Measurements from ENCODE around the gene FAM89A.
"Not testable (repeated sequence)": the region's sequence is repeated elsewhere in the genome, so short reads cannot be mapped to it uniquely, and the experiment has no call there.

Gene FAM89A

DNA sequence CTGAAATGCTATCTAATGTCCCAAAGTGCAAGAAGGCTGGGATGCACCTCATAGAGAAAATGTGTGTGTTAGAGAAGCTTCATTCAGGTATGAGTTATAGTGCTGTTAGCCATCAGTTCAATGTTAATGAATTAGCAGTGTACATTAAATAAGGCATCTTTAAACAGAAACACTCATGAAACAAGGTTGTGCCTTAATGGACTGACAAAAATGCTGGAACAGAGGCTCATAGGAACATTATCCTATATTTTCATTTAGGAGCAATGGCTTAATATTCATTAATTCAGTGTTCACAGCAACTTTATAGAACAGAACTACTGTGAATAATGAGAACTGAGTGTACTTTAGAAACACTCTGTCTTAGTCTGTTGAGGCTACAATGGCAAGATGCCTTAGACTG is 15.2 kb upstream of the FAM89A start:
- no peak for FAIRE-seq

DNA sequence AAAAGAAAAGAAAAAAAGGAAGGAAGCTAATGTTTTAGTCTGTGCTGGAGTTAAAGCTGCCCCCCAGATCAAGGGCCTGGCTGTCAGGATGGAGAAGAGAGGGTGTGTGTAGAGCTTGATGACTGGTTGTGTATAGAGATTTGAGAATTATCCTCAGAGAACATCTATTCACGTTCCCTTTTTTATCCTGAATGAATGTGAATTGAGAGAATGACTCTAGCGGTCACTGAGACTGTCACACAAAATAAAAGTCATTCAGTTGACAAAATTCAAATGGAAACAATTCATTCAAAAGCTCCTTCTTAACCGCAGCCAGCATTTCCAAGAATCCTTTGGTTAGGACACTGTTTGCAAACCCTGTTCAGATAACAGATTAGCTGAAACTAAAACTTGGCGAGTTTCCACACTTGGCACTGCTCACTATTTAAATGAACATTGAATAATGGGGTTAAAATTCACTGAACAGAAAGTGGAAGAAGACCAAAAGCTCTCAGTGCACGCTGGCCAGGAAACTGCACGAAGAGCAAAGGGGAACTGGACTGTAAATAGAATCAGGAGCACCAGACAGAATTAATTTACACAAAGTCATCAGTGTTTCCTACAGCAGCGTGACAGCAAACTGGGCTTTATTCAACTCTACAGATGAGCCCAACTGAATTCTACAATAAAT is 13.6 kb upstream of the FAM89A start:
- peak; percentile 99 for FAIRE-seq

DNA sequence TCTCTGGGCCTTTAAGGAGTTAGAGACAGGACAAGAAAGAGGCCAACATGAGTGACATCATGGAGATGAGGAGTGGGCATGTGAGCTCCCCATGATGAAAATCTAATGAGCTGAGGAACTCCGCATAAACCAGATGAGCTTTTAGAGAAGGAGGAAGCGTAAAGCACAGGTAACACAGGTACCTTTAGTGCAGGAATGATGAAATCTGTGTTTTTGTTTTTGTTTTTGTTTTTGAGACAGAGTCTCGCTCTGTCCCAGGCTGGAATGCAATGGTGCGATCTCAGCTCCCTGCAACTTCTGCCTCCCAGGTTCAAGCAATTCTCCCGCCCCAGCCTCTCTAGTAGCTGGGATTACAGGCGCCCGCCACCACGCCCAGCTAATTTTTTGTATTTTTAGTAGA is 12.7 kb upstream of the FAM89A start:
- no peak for FAIRE-seq

DNA sequence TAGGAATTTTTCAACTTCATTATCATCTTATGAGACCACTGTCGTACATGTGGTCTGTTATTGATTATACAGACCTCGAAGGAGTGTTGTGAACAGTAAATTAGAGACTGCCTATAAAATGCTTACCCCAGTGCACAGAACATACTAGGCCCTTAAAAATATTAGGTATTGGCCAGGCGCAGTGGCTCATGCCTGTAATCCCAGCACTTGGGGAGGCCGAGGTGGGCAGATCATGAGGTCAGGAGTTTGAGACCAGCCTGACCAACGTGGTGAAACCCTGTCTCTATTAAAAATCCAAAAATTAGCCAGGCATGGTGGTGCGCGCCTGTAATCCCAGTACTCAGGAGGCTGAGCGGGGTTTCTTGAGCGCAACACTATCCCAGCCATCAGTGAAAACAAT is 10.9 kb upstream of the FAM89A start:
- FAIRE-seq: not testable (repeated sequence)

DNA sequence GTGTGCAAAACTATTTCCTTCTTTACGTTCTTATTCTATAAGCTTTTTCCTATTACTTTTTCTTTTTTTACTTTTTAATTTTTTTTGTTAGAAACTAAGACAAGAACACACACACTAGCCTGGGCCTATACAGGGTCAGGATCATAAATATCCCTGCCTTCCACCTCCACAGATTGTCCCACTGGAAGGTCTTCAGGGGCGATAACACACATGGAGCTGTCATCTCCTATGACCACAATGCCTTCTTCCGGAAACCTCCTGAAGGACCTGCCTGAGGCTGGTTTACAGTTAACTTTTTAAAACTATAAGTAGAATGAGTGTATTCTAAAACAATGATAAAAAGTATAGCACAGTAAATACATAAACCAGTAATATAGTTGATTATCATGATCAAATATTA is 10.3 kb upstream of the FAM89A start:
- FAIRE-seq: no peak

DNA sequence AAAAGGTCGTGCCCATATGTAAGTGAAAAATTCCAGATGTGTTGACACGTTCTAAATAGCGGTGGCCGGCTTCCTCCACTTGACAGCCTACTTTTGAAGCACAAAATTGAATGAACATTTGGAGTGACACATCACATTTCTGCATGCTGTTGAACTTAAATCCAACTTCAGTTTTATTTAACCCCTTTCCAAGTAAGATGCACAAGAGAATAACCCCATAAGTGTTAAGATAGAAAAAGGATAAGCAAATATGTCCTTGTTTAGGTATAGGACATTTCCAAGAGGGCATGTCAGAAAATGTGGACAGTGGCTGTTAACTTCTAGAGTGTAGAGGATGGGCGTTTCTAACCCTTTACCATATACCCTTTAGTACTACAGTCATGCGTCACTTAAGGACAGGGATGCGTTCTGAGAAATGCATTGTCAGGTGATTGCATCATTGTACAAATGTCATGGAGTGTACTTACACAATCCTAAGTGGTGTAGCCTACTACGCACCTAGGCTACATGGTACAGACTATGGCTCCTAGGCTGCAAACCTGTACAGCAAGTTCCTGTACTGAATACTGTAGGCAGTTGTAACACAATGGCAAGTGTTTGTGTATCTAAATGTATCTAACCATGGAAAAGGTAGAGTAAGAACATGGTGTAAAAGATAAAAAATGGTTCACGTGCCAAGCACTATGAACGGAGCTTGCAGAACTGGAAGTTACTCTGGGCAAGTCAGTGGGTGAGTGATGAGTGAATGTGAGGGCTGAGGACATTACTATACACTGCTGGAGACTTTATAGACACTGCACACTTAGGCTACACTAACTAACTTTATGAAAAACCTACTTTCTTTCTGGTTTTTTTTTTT is 9.3 kb upstream of the FAM89A start:
- FAIRE-seq: no peak

DNA sequence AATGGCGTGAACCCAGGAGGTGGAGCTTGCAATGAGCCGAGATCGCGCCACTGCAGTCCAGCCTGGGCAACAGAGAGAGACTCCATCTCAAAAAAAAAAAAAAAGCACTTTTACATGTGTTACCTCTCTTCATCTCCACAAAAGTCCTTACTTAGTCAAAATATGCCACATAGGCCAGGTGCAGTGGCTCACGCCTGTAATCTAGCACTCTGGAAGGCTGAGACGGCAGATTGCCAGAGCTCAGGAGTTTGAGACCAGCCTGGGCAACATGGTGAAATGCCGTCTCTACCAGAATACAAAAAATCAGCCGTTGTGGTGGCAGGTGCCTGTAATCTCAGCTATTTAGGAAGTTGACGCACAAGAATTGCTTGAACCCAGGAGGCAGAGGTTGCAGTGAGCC is 8.4 kb upstream of the FAM89A start:
- not testable (repeated sequence) for FAIRE-seq

DNA sequence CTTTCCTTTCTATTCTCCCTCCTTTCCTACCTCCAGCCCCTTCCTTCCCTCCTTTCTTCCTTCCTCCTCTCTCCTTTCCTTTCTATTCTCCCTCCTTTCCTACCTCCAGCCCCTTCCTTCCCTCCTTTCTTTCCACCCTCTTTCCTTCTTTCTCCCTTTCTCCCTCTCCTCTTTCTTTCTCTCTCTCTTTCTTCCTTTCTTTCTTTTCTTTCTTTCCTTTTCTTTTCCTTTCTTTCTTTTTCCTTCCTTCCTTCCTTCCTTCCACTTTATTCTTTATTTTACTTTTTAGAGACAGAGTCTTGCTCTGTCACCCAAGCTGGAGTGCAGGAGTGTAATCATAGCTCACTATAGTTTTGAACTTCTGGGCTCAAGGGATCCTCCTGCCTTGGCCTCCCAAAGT is 7.5 kb upstream of the FAM89A start:
- not testable (repeated sequence) for FAIRE-seq

DNA sequence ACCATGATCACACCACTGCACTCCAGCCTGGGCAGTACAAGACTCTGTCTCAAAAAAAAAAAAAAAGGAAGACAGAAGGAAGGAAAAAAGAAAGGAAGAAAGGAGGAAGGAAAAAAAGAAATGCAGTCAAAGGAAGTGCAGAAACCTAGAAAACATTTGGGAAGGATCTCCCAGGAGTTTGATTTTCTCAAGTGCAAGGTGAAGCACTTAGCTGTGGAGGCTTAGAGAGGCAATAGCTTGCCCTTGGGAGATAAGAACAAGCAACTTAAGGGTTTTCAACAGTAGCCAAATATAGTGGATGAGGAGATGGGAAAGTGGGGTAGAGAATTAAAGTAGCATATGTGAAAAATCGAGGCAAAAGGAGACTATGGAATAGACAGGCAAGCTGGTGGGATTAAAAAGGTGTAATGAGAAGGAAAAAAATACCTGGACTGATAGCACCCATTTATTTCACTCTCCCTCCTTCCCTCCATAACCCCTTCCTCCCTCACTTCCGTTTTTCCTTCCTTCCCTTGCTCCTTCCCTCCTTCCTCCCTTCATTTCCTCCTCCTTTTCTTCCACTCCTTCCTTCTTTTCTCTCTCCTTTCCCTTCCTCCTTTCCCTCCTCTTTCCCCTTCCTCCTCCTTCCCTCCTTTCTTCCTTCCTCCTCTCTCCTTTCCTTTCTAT is 6.8 kb upstream of the FAM89A start:
- no peak for FAIRE-seq

DNA sequence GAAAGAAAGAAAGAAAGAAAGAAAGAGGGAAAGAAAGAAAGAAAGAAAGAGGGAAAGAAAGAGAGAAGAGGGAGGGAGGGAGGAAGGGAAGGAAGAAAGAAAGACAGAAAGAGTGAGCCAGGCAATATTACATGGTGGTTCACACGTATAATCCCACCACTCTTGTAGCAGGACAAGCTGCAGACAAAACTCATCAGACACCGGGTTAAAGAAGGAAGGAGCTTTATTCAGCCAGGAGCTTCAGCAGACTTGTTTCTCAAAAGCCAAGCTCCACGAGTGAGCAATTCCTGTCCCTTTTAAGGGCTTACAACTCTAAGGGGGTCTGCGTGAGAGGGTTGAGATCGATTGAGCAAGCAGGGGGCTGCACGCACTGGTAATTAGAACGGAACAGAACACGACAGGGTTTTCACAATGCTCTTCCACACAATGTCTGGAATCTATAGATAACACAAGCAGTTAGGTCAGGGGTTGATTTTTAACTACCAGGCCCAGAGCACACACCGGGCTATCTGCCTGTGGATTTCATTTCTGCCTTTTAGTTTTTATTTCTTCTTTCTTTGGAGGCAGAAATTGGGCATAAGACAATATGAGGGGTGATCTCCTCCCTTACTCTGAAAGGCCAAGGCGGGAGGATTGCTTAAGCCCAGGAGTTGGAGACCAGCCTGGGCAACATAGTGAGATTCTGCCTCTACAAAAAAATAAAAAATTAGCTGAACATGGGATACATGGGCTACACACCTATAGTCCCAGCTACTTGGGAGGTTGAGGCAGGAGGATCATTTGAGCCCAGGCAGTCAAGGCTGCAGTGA is 6.1 kb upstream of the FAM89A start:
- not testable (repeated sequence) for FAIRE-seq

DNA sequence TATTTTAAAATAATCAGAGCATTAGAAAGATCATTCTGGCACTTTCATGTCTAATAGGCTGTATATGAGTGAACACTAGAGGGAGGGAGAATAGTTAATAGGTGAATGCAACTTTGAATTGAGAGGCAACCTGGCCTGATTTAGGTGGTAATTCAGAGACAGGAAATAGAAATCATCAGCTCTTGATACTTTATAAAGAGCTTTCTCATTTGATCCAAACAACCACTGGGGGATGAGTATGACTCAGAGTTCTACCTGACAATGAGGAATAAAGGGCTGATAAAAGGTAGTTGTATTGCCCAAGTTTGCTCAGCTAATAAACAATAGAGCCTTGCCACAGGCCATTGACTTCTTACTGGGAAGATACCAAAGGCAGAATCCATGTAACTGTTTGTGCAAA is 5.2 kb upstream of the FAM89A start:
- no peak for FAIRE-seq

DNA sequence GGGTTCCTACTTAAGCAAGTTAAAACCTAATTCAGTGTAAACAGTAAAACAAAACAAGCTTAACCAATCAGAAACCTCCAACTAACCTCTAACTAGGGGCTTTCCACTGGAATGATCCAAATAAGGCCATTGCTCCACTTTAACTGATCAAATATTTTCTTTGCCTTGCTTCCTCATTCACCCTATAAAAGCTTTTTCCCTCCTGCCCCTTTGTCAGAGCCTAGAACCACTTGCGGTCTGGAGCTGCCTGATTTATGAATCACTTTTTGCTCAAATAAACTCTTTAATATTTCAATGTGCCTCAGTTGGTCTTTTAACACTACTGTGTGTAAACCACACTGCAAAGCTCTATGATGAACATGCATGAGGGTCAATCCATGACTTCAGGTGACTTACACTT is 4.5 kb upstream of the FAM89A start:
- FAIRE-seq: no peak

DNA sequence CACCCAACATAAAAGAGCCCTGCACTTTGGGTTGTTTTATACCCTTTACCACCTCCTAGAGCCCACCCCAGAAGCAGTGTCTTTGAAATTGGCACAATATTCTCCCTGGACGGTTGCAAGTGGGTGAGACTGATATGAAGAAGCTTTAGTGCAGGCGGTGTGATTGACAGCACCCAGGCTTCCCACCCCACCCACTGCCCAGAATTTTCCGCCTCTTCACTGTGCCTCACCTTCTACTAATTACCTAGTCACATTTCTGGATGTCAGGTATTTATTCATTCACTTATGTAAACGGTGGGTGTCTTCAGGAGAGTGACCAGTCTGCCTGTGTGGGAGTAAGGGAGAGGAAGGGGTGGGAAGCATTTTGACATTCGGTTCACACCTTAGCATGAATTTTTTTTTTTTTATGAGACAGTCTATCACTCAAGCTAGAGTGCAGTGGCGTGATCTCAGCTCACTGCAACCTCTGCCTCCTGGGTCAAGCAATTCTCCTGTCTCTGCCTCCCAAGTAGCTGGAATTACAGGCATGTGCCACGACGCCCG is 1.7 kb upstream of the FAM89A start:
- FAIRE-seq: no peak

DNA sequence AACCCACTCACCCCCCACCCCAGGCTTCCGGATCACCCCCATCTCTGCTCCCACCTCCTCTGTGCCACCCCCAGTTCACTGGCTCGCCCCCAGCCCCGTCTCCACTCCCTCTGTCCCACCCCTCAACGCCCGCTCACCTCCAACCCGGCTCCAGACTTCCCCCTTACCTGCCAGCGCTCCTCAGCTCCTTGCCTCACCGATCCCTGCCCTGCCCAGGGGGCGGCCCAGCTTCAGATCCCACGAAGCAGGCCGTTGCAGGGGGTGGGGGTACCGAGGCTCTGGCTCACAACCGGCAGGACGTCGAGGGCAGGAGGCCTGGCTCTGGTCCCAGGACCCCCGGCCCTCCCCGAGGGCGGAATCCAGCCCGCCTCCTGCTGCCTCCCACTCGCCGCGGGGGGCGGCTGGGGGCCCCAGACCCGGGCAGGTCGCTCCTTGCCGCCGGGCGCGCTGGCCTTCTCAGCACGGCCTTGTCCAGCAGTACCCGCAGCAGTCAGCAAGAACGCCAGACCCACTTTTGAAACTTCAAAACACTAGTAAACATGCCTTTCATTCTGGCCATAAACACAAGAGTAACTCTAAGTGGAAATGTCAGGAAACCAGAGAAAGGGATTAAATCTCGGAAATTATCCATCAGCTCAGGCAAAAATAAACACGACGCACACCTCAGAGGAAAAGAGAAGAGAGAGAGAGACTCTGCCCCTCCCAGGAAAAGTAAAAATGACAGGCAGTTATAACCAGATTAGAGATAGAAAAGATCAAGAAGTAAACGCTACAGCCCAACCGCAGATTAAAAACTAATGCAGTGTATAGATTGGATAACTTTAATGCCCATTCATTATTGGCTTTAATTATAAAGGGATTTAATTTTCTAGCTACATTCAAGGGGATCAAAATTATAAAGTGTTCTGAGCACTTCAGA is 1.0 kb upstream of the FAM89A start:
- no peak for FAIRE-seq

DNA sequence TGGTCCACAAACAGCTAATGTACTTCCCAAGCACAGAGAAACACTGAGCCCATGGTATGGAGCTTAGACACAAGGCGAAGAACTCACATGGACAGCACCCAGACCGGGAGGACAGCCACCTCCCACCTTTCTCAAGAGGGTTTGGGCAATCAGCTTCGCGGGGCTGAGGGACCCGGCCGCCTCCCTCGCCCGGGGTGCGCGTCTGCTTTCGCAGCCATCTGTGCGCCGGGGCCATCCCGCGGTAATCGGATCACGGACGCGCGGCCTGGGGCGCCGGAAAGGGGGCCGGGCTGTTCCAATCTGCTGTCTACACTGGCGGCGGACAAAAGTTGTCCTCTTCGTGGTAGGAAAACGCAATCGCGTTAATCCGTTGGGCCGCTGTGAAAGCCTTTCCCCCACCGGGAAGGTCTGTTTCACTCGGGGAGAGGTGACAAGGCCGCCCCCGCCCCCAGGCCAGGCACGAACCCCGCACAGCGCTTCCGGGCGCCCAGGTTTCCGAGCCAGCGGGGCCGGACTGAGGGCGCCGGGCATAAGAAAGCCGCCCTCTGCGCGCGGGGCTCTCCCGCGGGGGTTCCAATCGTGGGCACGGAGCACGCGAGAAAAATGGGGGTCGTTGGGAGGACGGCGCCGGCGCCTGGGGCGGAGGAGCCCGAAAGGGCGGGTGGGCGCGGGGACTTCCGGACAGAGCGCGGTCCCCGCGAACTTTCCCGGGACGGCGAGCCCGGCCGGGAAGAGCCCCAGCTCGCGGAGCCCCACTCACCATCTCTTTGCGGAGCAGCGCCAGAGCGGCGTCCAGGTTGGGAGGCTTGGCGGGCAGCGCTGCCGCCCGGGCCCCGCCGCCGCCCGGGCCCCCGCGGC is 664 bp downstream of the FAM89A start:
- FAIRE-seq: no peak

DNA sequence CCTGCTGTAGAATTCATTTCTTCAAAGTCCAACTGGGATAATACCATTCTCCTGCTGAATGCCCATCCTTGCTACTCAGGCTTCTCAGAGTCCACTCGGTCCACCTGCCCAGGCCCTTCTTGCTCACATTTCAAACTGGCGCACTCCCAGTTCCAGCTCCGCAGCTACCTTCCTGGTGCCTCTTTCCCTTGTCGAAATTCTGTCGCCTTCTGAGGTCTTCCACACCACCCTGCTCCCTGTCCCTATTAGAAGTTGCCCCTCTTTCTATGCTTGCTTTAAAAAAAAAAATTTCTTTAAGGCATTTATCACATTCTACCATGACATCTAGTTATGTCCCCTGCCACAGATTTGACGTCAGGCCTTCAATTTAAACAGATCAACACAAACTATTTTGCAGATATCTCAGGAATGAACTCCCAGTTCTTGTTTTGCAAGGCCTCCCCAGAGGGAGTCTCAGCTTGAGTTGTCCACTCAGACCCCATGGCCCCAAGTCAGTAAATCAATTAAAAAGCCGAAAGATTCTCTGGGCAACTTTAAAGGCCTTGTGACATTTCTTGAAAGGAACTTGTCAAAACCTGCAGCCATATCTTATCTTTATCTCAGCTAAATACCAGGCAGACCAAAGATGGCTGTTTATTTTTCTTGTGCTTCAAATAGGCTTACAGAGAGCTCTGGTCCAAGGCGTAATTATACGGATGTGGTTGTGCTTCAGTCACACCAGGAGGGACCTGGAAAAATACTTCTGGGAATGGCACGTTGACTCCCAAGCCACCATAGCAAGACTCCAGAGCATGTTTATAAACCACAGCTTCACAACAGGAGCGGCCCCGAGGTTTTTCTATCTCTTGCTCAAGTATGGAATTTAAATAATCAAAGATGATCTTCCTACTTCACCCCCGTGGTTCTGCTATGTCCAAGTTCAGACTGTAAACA is 2.2 kb downstream of the FAM89A start:
- no peak for FAIRE-seq

DNA sequence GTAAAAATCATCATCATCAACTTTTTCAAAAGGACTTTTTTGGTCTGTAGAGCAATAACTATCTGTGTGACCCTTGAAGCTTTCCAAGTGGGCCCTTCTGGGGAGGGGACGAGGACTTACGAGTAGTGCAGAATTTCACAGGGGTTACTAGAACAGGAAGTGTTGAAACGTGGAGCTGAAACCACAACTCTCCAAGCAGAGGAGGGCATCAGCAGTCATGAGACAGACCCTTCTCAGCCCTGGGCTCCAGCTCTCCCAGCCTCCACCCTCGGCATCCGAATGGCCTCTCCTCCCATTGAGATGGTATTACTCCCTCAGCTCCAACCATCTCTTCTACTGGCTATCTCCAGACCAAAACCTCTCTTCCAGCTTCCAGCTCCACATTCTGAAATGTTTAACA is 3.6 kb downstream of the FAM89A start:
- FAIRE-seq: no peak

DNA sequence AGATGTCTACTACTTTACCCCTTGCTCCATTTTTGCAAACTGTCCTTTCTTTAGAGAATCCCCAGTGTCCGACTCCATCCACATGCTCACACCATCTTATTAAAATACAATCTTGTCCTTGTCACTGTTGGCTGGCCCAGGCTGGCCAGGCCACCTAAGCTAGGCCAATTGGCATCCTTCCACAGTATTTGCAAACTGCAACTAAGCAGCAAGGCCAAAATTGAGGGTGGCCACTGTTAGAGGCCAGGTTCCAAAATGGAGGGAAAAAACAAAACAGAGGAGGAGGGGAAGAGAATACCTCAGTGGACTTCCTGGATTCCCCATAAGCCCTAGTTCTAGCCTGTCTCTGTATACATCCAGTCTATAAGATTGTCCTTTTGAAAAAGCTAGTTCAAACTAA is 4.3 kb downstream of the FAM89A start:
- FAIRE-seq: no peak

DNA sequence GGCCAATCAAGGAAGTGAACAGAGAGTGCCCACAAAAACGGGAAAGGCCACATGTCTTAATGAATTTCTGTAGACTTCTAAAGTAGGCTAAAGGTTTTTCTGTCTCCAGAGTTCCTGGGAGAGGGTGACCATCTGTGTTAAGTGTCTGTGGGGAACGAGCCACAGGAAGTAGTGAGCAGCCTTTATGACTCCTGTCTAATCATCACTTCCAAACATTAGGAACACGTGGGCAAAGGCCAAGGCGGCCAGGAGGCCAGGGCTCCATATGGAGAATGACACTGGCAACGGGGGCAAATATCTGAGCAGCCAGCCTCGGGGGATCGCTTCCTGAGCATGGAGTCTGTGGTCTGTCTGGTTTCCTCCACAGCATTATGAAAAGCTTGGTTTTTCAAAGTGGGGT is 7.1 kb downstream of the FAM89A start:
- FAIRE-seq: no peak

DNA sequence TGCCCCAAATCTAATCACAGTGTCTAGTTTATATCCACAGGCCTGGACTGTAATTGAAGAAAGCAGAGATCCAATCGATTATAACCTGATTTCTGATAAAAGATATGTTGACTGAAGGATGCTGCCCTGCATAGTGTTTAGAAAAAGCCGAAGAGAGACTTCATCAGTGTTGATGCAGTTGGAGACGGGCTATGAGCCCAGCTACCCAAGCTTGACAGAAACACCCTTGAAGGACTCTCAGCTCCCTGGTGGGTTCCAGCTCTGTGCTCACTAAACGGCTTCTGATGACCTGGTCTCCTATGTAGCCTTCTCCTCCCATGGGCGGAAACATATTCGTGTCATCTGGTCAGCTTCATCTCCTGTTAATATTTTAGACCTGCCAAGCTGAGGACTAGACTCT is 10.2 kb downstream of the FAM89A start:
- no peak for FAIRE-seq

Data from islet of Langerhans (tissue), 1 donor.